Activated CD4-positive, CD25-positive, alpha-beta regulatory T cell treated with anti-CD3 and anti-CD28 coated beads, Interleukin-2, amount 50 U/mL, for 16 hours (primary cell): ENCODE measurements around the gene EEF1B2.
"Not testable (repeated sequence)": the region's sequence is repeated elsewhere in the genome, so short reads cannot be mapped to it uniquely, and the experiment has no call there.

Experiments used
- DNase-seq: peaks from one replicate; pipeline ENCODE4 v3.0.0-alpha.2; 2020; ENCODE audit warnings: low read depth, low spot score

EEF1B2 gene

GRCh38 chr2:206164261-206164862 is 4.7 kb downstream of the EEF1B2 start:
- peak; percentile 23 for DNase-seq

DNA sequence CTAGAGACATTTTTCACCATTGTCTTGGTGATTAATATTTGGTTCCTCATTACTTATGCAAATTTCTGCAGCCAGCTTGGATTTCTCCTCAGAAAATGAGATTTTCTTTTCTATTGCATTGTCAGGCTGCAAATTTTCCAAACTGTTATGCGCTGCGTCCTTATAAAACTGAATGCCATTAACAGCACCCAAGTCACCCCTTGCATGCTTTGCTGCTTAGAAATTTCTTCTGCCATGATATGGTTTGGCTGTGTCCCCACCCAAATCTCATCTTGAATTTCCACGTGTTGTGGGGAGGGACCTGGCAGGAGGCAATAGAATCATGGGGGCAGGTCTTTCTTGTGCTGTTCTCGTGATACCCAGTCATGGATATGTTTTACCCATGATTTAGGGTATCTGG is 8.5 kb downstream of the EEF1B2 start:
- not testable (repeated sequence) for DNase-seq

GRCh38 chr2:206171624-206172397 is 12.1 kb downstream of the EEF1B2 start:
- not testable (repeated sequence) for DNase-seq

DNA sequence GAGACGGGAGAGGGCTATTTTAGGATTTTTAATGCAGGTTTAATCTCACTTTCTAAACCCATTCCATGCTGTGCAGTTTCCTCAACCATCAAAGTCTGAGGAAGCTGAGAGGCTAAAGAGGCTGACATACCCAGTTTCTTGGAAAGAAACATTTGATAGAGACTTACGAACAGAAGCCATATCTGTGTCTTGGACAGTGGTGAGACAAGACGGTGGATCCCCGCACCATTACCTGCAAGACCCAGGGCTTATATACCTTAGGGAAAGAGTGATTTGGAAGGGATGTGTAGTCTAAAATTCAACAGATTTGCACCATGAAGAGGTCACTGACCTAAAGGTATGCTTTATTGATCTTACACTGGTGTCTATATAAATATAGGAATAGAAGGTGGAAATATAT is 13.5 kb downstream of the EEF1B2 start:
- no peak for DNase-seq

GRCh38 chr2:206176121-206176520 is 16.4 kb downstream of the EEF1B2 start:
- DNase-seq: no peak

GRCh38 chr2:206176901-206177300 is 17.2 kb downstream of the EEF1B2 start:
- DNase-seq: no peak

GRCh38 chr2:206181526-206181925 is 21.8 kb downstream of the EEF1B2 start:
- DNase-seq: not testable (repeated sequence)

DNA sequence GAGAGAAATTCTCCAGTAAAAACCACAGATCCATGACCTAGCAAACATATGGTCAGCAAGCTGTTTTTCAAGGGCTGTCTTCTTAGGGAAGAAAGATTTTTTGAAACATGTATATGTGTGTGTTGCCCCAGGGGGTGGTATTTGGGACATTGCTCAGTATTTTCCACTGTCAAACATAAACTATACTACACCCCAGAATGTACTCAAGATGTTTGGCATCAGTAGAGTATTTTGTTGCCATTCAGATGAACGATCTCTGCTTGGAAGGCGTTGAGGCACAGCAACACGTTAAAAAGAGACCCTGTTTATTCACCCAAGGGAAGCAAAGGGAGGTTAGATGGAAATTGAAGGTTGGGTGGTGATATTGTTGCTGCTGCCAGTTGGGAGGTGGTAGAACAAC is 30.0 kb downstream of the EEF1B2 start:
- DNase-seq: no peak

- DNase-seq: no peak
These were observed 30.4 kb downstream of the EEF1B2 start for GRCh38 chr2:206190111-206190510.

GRCh38 chr2:206190689-206191088 is 31.0 kb downstream of the EEF1B2 start:
- no peak for DNase-seq

GRCh38 chr2:206192157-206192556 is 32.5 kb downstream of the EEF1B2 start:
- no peak for DNase-seq

DNA sequence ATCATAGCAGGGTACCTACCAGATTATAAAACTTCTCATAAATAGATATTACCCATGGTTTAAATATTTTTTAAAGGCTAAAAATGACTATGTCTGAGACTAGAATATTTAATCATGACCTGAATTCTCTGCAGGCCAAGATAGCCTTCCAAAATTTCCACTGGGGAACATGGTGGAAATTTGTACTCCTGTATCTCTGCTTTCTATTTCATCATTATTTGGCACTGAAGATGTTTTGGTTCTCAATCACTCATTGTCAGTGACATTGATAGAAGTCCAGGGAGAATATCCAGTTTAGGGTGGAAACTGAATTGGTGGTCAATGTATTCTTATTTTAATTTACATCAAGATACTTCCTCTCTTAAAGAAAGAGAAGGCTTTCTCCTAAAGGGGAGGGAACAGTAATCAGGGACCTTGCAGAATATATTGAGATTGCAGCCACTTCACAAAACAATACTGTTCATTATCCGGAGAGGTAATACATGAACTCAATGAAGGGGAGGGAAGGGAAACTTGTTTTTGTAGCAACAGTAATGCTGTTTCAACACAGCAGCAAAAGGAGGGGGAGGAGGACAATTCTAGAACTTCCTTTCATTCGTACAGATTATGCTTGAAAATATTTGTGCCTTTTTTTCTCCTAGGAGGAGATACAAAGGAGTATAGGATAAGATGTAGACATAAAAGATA is 34.1 kb downstream of the EEF1B2 start:
- DNase-seq: no peak

- DNase-seq: no peak
These were observed 39.0 kb downstream of the EEF1B2 start for GRCh38 chr2:206198677-206199076.

- DNase-seq: no peak
These were observed 41.6 kb downstream of the EEF1B2 start for GRCh38 chr2:206201075-206201848.

- DNase-seq: no peak
These were observed 42.8 kb downstream of the EEF1B2 start for GRCh38 chr2:206202446-206202845.

- no peak for DNase-seq
These were observed 43.6 kb downstream of the EEF1B2 start for GRCh38 chr2:206203331-206203730.

GRCh38 chr2:206204710-206205109 is 45.0 kb downstream of the EEF1B2 start:
- DNase-seq: no peak

GRCh38 chr2:206207316-206207715 is 47.6 kb downstream of the EEF1B2 start:
- DNase-seq: not testable (repeated sequence)

DNA sequence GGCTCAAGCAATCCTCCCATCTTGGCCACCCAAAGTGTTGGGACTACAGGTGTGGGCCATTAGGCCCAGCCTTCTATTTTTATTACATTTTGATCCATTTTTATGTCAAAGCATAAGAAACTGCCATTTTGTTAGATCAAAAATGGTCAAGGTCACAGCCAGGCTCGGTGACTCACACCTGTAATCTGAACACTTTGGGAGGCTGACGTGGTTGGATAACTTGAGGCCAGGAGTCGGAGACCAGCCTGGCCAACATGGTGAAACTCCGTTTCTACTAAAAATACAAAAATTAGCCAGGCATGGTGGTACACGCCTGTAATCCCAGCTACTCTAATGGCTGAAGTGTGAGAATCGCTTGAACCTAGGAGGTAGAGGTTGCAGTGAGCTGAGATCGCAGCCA is 49.2 kb downstream of the EEF1B2 start:
- no peak for DNase-seq

DNA sequence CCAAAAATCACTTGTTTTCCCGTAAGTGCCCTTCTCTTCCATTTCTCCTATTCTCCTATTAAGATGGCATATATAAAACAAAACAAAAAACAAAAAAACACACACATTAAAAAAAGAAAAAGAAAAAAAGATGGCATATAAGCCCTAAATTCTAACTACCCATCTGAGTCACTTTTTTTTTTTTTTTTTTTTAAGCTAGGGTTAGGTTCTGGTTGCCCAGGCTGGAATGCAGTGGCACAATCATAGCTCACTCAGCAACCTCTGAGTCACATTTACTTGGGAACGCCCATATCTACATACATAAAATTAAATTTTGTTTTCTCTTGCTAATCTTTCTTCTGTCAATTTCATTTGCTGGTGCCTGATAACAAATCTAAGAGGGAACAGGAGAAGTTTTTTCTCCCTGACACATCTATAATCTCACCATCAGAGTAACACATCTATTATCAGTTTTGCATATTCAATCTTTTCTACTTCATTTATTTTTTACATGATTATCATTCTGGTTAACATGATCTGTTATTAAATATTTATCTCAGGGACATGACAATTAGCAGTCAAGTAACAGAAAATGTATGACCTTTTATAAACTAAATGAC is 52.1 kb downstream of the EEF1B2 start:
- DNase-seq: no peak
